ENCODE results near the gene MIF4GD.

DNA sequence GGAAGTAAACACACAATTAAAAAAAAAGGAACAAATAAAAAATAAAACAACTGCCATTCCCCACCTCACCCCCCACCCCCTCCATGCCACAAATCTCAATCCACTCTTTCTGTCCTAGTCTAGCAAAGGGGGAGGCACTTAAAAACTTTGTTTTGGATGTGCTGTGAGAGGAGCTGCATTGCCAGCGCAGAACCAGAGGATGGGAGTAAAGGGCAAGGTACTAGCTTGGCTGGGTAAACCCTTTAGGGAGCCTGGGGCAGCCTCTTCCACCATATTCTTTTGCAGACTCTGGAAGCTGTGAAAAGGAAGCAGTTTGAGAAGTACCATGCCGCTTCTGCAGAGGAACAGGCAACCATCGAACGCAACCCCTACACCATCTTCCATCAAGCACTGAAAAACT is 8.0 kb downstream of the MIF4GD start:
- peak; percentile 13 to 21; a peak in 1 of 4 replicates for TF ChIP-seq CTCF (conservative IDR thresholded peaks at IDR 0.05; ENCODE audit: low read depth in 2 of 2)
- TF ChIP-seq, protein P1, sequence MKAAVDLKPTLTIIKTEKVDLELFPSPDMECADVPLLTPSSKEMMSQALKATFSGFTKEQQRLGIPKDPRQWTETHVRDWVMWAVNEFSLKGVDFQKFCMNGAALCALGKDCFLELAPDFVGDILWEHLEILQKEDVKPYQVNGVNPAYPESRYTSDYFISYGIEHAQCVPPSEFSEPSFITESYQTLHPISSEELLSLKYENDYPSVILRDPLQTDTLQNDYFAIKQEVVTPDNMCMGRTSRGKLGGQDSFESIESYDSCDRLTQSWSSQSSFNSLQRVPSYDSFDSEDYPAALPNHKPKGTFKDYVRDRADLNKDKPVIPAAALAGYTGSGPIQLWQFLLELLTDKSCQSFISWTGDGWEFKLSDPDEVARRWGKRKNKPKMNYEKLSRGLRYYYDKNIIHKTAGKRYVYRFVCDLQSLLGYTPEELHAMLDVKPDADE (IDR thresholded peaks at IDR 0.05): no peak
